ENCODE measurements around the gene ADAMTS2. TPM values are rescaled to one million over a fixed set of nuclear protein-coding genes. Genes with fewer than 3 reads are reported as not detected.

The ADAMTS2 gene
- total and polyA plus RNA-seq, 2 of the 4 experiments (the other 2 are of a cell fraction) = 19.0 to 58.8 TPM

- Histone ChIP-seq H3K4ac (ENCODE audit: low read depth, low read length) (no peak overlapping the region), H2BK120ac (ENCODE audit: low read depth, low read length) (no peak overlapping the region), H2AK9ac (replicated peaks; ENCODE audit: low read depth, low read length, poor library complexity) (no peak overlapping the region), H3K9me1 (ENCODE audit: insufficient read depth, low read length) (peaks cover 5% of the 10 kb centered on the region; the same call in 1 of the 2 replicates), H3K18ac (ENCODE audit: low read depth, low read length) (no peak overlapping the region), H3K4me3 (ENCODE audit: insufficient read depth, low read depth, low read length) (no peak overlapping the region), H4K91ac (ENCODE audit: insufficient read depth, low read depth, low read length) (no peak overlapping the region), H3K4me2 (ENCODE audit: low read depth, low read length) (no peak overlapping the region), H3K14ac (replicated peaks; ENCODE audit: low read depth, low read length) (no peak overlapping the region), H3K56ac (ENCODE audit: extremely low read depth, insufficient read depth, low read length) (no peak overlapping the region), H3K27ac (ENCODE audit: insufficient read depth, low read length) (no peak overlapping the region), H2BK20ac (ENCODE audit: low read depth, low read length) (no peak overlapping the region), H4K20me1 (ENCODE audit: insufficient read depth, low read length) (peaks cover 5% of the 10 kb centered on the region), H4K8ac (ENCODE audit: low read depth in 2 of 2, low read length in 2 of 2) (no peak overlapping the region), H3K27me3 (ENCODE audit: control insufficient read depth, insufficient read depth, low read length) (no peaks in the 10 kb centered on the region), H4K5ac (ENCODE audit: low read depth, low read length) (no peak overlapping the region), H3K79me1 (ENCODE audit: low read depth in 1 of 2, low read length in 2 of 2) (peaks cover 37 to 62% of the 10 kb centered on the region in 2 experiments), H2BK5ac (ENCODE audit: low read depth, low read length, poor library complexity, severe bottlenecking) (no peak overlapping the region), H3K36me3 (ENCODE audit: control insufficient read depth, insufficient read depth, low read length) (peaks cover 7% of the 10 kb centered on the region; the same call in 1 of the 2 replicates), H3K23ac (ENCODE audit: low read depth, low read length) (no peak overlapping the region), H2AFZ (replicated peaks; ENCODE audit: low read length, poor library complexity) (no peak overlapping the region), H3K9ac (ENCODE audit: low read depth, low read length) (no peak overlapping the region), H2AK5ac (ENCODE audit: low read depth, low read length) (no peak overlapping the region), H3K4me1 (ENCODE audit: control insufficient read depth, insufficient read depth, low read length) (peaks cover 3% of the 10 kb centered on the region), H3K9me3 (ENCODE audit: control insufficient read depth, insufficient read depth, low read length) (peaks cover 5% of the 10 kb centered on the region; the same call in 1 of the 2 replicates), H2BK15ac (ENCODE audit: low read depth, low read length) (no peak overlapping the region)
- ATAC-seq (ENCODE audit: low read depth) (no peak), DNase-seq (no peak)
- intact Hi-C loops (cut with micrococcal nuclease) (no loop called here), in situ Hi-C loops (cut with MboI; ENCODE audit: low sequenced_read_pairs) (no loop called here), dilution Hi-C loops (cut with HindIII; ENCODE audit: low sequenced_read_pairs, unreplicated experiment) (no loop called here)
- ChIA-PET POLR2A (ENCODE audit: unreplicated experiment) (no interaction called here), CTCF (no interaction called here)
- no TSS peak for BruUV-seq (replicated peaks)
- 96% methylated on average over 9 of the region's 23 CpGs; no CpG with 5 or more reads in 1 of the 2 experiments for WGBS, 2 experiments (ENCODE audit: extremely low coverage in 2 of 2, insufficient read length in 1 of 2)
- no peak for TF ChIP-seq NFE2L2 (IDR thresholded peaks at IDR 0.05; ENCODE audit: low read depth, low read length)
These were observed 105.8 kb downstream of the ADAMTS2 start for GRCh38 chr5:179239256-179240135.
